ENCODE data around the gene SHOC1.

SHOC1 gene

DNA sequence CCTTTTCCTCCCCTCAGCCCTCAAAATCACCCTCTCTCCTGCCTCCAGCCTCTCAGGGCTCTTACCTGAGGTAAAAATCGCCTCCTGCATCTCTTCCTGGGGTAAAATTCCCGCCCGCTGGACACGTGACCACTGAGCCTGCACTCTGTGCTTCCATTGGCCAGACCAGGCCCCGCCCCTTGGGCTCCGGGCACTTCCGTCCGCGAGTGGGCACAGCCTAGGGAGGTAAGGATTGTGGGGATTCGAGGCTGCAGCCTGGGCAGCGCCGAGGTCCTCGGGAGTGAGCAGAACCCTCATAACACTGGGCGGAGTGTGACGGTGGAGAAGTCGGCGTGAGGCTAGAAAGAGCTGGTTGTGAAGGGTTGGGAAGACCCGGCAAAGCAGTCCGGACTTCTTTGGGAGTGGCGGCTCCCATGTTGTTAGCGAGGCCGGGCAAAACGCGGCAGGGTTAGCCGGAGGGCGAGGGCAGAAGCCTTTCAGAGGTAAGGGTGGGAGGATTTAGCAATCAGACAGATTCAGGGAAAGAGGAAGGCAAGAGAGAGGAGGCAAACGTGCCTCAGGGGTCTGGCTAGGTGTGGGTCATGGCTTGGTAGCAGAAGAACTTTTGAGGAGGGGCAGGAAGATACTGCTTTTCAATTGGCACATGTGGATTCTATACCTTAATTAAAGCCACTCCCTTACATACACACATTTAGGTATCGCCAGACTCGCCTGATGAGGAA is at the start of gene SHOC1:
Gene SHOC1, minus strand, starts transcription at position 103 of the 722 bp plus-strand sequence. CDS start 3,519 bp downstream, outside the sequence.
- no peak within 1 kb of the TSS for H3K27ac ChIP-seq
- TF ChIP-seq, protein P1, sequence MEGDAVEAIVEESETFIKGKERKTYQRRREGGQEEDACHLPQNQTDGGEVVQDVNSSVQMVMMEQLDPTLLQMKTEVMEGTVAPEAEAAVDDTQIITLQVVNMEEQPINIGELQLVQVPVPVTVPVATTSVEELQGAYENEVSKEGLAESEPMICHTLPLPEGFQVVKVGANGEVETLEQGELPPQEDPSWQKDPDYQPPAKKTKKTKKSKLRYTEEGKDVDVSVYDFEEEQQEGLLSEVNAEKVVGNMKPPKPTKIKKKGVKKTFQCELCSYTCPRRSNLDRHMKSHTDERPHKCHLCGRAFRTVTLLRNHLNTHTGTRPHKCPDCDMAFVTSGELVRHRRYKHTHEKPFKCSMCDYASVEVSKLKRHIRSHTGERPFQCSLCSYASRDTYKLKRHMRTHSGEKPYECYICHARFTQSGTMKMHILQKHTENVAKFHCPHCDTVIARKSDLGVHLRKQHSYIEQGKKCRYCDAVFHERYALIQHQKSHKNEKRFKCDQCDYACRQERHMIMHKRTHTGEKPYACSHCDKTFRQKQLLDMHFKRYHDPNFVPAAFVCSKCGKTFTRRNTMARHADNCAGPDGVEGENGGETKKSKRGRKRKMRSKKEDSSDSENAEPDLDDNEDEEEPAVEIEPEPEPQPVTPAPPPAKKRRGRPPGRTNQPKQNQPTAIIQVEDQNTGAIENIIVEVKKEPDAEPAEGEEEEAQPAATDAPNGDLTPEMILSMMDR (conservative IDR thresholded peaks at IDR 0.05) = no peak
- no peak for TF ChIP-seq ZFX (IDR thresholded peaks at IDR 0.05)

- no peak overlapping the region for H3K27ac ChIP-seq
- TF ChIP-seq, protein P1 (conservative IDR thresholded peaks at IDR 0.05) = no peak
- no peak for TF ChIP-seq ZFX (IDR thresholded peaks at IDR 0.05)
These were observed 49.2 kb upstream of the SHOC1 start for GRCh38 chr9:111843971-111844370.

DNA sequence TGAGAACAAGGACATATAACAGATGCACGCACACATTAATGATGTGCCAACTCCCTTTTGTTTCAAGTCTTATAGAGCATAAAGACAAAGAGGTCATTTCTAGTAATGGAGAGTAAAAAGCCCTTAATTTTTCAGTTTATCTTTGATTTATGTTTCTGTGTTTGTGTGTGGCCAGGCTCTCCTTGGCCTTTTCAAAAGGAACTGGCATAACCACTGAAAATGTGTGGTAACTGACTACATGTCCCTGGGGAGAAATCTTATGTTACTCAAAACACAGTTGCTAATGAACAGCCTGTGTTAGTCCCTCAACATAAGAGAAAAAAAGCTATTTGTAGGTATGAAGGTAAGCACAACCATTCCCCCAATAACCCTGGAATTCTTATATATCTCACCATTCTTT is 47.6 kb upstream of the SHOC1 start:
- TF ChIP-seq, protein P1 (conservative IDR thresholded peaks at IDR 0.05) = no peak
- no peak for TF ChIP-seq ZFX (IDR thresholded peaks at IDR 0.05)
- no peak overlapping the region for H3K27ac ChIP-seq

DNA sequence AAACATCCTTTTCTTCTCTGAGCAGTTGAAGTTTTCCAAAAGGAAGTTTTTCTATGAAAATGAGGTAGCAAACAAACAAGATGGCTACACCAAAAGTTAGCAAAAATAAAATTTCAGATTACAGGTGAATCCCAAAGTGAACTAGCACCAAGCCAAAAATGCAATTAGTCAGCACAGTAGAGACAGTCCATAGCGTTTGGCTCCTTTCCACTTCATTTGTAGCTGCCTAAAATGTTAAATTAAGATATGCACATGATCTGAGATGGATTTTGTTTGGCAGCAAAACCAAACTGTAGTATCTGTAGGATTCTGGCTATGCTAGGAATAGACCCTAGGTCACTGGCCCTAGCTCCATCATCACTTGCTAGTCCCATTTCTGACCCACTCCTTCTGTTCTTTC is 45.7 kb upstream of the SHOC1 start:
- H3K27ac ChIP-seq = no peak overlapping the region
- TF ChIP-seq ZFX (IDR thresholded peaks at IDR 0.05) = no peak
- TF ChIP-seq, protein P1 (conservative IDR thresholded peaks at IDR 0.05) = no peak

GRCh38 chr9:111839987-111840386 is 45.2 kb upstream of the SHOC1 start:
- no peak overlapping the region for H3K27ac ChIP-seq
- TF ChIP-seq, protein P1 (conservative IDR thresholded peaks at IDR 0.05) = no peak
- no peak for TF ChIP-seq ZFX (IDR thresholded peaks at IDR 0.05)

GRCh38 chr9:111839387-111839786 is 44.6 kb upstream of the SHOC1 start:
- TF ChIP-seq ZFX (IDR thresholded peaks at IDR 0.05) = no peak
- TF ChIP-seq, protein P1 (conservative IDR thresholded peaks at IDR 0.05) = no peak
- no peak overlapping the region for H3K27ac ChIP-seq

DNA sequence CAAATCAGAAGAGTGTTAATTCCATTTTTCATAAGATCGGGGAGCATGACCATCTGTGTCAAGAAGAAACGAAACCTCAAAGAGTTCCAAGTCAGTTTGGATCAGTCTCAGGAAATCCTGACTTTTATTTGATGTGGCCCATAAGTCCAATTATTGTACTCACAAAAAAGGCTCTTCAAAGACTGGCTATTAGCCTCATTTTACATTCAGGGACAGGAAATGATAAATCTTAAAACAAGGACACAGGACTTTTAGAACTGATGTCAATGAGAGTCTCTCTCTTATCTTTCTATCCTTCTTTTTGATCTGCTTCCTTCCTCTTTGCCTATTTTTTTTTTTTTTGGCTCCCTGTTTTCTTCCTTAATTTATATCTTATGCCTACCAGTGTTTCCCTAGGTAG is 43.7 kb upstream of the SHOC1 start:
- TF ChIP-seq ZFX (IDR thresholded peaks at IDR 0.05) = no peak
- TF ChIP-seq, protein P1 (conservative IDR thresholded peaks at IDR 0.05) = no peak
- H3K27ac ChIP-seq = no peak overlapping the region

Data from C4-2B (cell line).